GM23248 (cell line): ENCODE data around the gene DSTN. TPM values are rescaled to one million over a fixed set of nuclear protein-coding genes. Genes with fewer than 3 reads are reported as not detected.

ENCODE experiments used
- DNase-seq: peaks from one replicate; pipeline ENCODE4 v3.0.0-alpha.2; 2015
- H2AFZ ChIP-seq: fragments of 200-600 bp; sonication (generic); 2 replicates; pipeline ENCODE4 v1.6.1; 2016; ENCODE audit warnings: antibody characterized with exemption
- H3F3A ChIP-seq: fragments of 200-600 bp; sonication (generic); 2 replicates; pipeline ENCODE4 v1.6.1; 2016; ENCODE audit warnings: mild to moderate bottlenecking, antibody characterized with exemption, mixed run types; ENCODE audit not compliant: insufficient read depth
- H3K27ac ChIP-seq: fragments of 200-600 bp; sonication (generic); 2 replicates; pipeline ENCODE4 v1.5.1; 2016; ENCODE audit warnings: mild to moderate bottlenecking
- H3K27me3 ChIP-seq: fragments of 200-600 bp; sonication (generic); replicated peaks from 2 replicates; pipeline ENCODE4 v1.6.1; 2016; ENCODE audit warnings: mild to moderate bottlenecking; ENCODE audit not compliant: insufficient read depth
- H3K36me3 ChIP-seq: fragments of 200-600 bp; sonication (generic); 2 replicates; pipeline ENCODE4 v1.6.1; 2016; ENCODE audit warnings: low read depth, mild to moderate bottlenecking
- H3K4me1 ChIP-seq: fragments of 200-600 bp; sonication (generic); 2 replicates; pipeline ENCODE4 v1.6.1; 2016; ENCODE audit warnings: mild to moderate bottlenecking; ENCODE audit not compliant: insufficient read depth
- H3K4me2 ChIP-seq: fragments of 200-600 bp; sonication (generic); one replicate; pipeline ENCODE4 v1.6.1; 2016; ENCODE audit warnings: mild to moderate bottlenecking; ENCODE audit not compliant: unreplicated experiment
- H3K4me3 ChIP-seq: fragments of 200-600 bp; sonication (generic); 2 replicates; pipeline ENCODE4 v1.5.1; 2016; ENCODE audit warnings: mild to moderate bottlenecking
- H3K79me2 ChIP-seq: fragments of 200-600 bp; sonication (generic); 2 replicates; pipeline ENCODE4 v1.6.1; 2016; ENCODE audit warnings: mild to moderate bottlenecking; ENCODE audit not compliant: insufficient read depth
- H3K9ac ChIP-seq: fragments of 200-600 bp; sonication (generic); 2 replicates; pipeline ENCODE4 v1.6.1; 2016; ENCODE audit warnings: mild to moderate bottlenecking
- H3K9me2 ChIP-seq: fragments of 200-600 bp; sonication (generic); 2 replicates; pipeline ENCODE4 v1.6.1; 2016; ENCODE audit warnings: mixed run types, mild to moderate bottlenecking, moderate library complexity; ENCODE audit not compliant: insufficient read depth
- H3K9me3 ChIP-seq: fragments of 200-600 bp; sonication (generic); one replicate; pipeline ENCODE4 v1.6.1; 2017; ENCODE audit warnings: low read depth
- H4K20me1 ChIP-seq: fragments of 200-600 bp; sonication (generic); 2 replicates; pipeline ENCODE4 v1.6.0; 2016; ENCODE audit not compliant: insufficient read depth
- EZH2 ChIP-seq: fragments of 200-600 bp; sonication (generic); IDR thresholded peaks from 2 replicates; pipeline ENCODE4 v1.6.1; 2018; ENCODE audit warnings: antibody characterized with exemption, mild to moderate bottlenecking; ENCODE audit not compliant: insufficient read depth, poor library complexity, severe bottlenecking
- EZH2phosphoT487 ChIP-seq: fragments of 200-600 bp; sonication (generic); IDR thresholded peaks from 2 replicates; pipeline ENCODE4 v1.6.1; 2018; ENCODE audit warnings: antibody characterized with exemption, moderate library complexity, mild to moderate bottlenecking, low read depth; ENCODE audit not compliant: insufficient read depth
- WGBS, 2 experiments: methylation state at CpG; one replicate each; pipeline ENCODE4 v1.1.6; 2015 to 2017; ENCODE audit warnings: low lambda C conversion rate in 2 of 2, low coverage in 1 of 2; ENCODE audit errors: missing lambda C conversion rate in 2 of 2; 5-methylcytosine and 5-hydroxymethylcytosine counted together
- in situ Hi-C: fragments of 300-500 bp; cut with MboI; formaldehyde crosslinking; loops from 2 replicates; pipeline ENCODE4 v1.15.0; 2020
- polyA plus RNA-seq: library from polyadenylated mRNA; unstranded; fragments of >200 nt; fragmentation: Nextera tagmentation; extraction: Ambion mirVana; gene quantifications from 2 replicates; pipeline ENCODE4 v1.2.1, GENCODE V29; 2016
- total RNA-seq: library from RNA; depleted of rRNA; stranded (reverse); fragments of >200 nt; shearing (Covaris generic); gene quantifications from 2 replicates; pipeline ENCODE4 v1.2.3, GENCODE V29; 2014

Gene DSTN
- total and polyA plus RNA-seq, 2 experiments from 2014 or later: 338 to 610 TPM

DNA sequence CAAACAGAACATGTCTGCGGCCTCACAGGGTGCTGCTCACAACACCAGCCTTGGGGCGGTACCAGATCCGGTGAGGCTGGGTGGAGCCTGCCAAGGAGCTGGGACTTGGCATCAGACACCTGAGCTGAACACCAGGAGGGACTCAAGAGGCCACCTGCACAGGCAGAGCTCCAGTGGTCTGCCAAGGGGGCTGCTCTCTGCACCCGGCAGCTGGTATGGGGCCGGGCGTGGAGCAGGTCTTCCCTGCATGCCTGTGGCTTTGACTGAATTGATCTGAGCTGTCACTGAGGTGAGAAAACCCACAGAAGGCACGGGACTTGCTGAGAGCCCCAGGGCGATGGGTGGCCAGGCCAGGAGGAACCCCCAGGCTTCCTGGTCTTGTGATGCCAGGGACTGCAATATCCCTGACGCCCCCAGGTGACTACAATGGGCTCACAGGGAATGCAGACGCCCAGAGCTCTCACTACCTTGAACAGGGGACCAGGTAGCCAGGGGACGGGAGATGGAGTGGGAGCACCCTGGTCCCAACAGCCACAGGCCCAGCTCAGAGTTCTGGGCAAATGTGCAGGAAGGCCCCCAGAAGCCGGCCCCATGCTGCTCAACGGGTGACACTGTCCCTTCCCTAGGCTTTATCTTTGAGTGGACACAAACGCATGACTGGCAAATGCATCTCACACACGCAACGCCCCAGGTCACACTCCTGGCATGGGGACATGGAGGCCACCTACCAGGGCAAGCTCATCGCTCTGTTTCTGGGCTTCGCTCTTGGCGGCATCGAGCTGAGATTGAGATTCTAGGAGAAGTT lies 48.2 kb downstream of the DSTN start:
- in situ Hi-C loops: no loop called here
- no peak for TF ChIP-seq EZH2
- no peak for TF ChIP-seq EZH2phosphoT487
- H4K20me1 ChIP-seq: no peaks in the 10 kb centered on the region
- H2AFZ ChIP-seq: no peak overlapping the region
- no peaks in the 10 kb centered on the region for H3K27me3 ChIP-seq
- H3K4me1 ChIP-seq: peaks cover under 1% of the 10 kb centered on the region; the same call in 1 of the 2 replicates
- WGBS, 2 experiments: 83% methylated on average over 20 of the region's 20 CpGs
- H3K36me3 ChIP-seq: peaks cover 16% of the 10 kb centered on the region
- H3K27ac ChIP-seq: no peak overlapping the region
- H3K79me2 ChIP-seq: peaks cover 12% of the 10 kb centered on the region; the same call in 1 of the 2 replicates
- no peaks in the 10 kb centered on the region for H3K9me2 ChIP-seq
- DNase-seq: no peak
- H3K9ac ChIP-seq: no peak overlapping the region
- peaks cover 14% of the 10 kb centered on the region for H3F3A ChIP-seq
- no peaks in the 10 kb centered on the region for H3K9me3 ChIP-seq
- no peak overlapping the region for H3K4me2 ChIP-seq
- H3K4me3 ChIP-seq: no peak overlapping the region

- DNase-seq: no peak
- H3K27me3 ChIP-seq: no peaks in the 10 kb centered on the region
- H3K4me2 ChIP-seq: no peak overlapping the region
- H3F3A ChIP-seq: peaks cover 10% of the 10 kb centered on the region
- no peaks in the 10 kb centered on the region for H4K20me1 ChIP-seq
- H3K4me3 ChIP-seq: no peak overlapping the region
- WGBS, 2 experiments: 93 to 95% methylated on average over 10 of the region's 10 CpGs
- peaks cover 12% of the 10 kb centered on the region; the same call in 1 of the 2 replicates for H3K79me2 ChIP-seq
- H3K36me3 ChIP-seq: peaks cover 22% of the 10 kb centered on the region
- H3K27ac ChIP-seq: no peak overlapping the region
- H3K9ac ChIP-seq: no peak overlapping the region
- no peak overlapping the region for H2AFZ ChIP-seq
- no peak for TF ChIP-seq EZH2
- no peak for TF ChIP-seq EZH2phosphoT487
- no peaks in the 10 kb centered on the region for H3K9me2 ChIP-seq
- in situ Hi-C loops: no loop called here
- no peaks in the 10 kb centered on the region for H3K4me1 ChIP-seq
- no peaks in the 10 kb centered on the region for H3K9me3 ChIP-seq
Observed at GRCh38 chr20:17618673-17619013, 48.8 kb downstream of the DSTN start.

- peaks cover 26% of the 10 kb centered on the region for H3K36me3 ChIP-seq
- WGBS, 2 experiments: 74 to 77% methylated on average over 28 to 29 of the region's 29 CpGs
Observed at GRCh38 chr20:17619351-17620093, 49.6 kb downstream of the DSTN start.

GRCh38 chr20:17620371-17621228 lies 50.7 kb downstream of the DSTN start:
- H4K20me1 ChIP-seq: no peaks in the 10 kb centered on the region
- H3K27me3 ChIP-seq: no peaks in the 10 kb centered on the region
- 85 to 87% methylated on average over 33 of the region's 33 CpGs for WGBS, 2 experiments
- H3K4me1 ChIP-seq: no peaks in the 10 kb centered on the region
- no peak overlapping the region for H3K9ac ChIP-seq
- no peaks in the 10 kb centered on the region for H3K9me2 ChIP-seq
- in situ Hi-C loops: no loop called here
- no peaks in the 10 kb centered on the region for H3K9me3 ChIP-seq
- H3K4me2 ChIP-seq: no peak overlapping the region
- peaks cover 25% of the 10 kb centered on the region for H3K36me3 ChIP-seq
- no peak overlapping the region for H3K27ac ChIP-seq
- TF ChIP-seq EZH2 (no peak), EZH2phosphoT487 (no peak)
- H2AFZ ChIP-seq: no peak overlapping the region
- peaks cover 20% of the 10 kb centered on the region for H3K79me2 ChIP-seq
- H3F3A ChIP-seq: peaks cover 5% of the 10 kb centered on the region
- H3K4me3 ChIP-seq: no peak overlapping the region
- no peak for DNase-seq

More at GRCh38 chr20:17619351-17620093, 49.6 kb downstream of the DSTN start:
- H3K4me1 ChIP-seq: no peaks in the 10 kb centered on the region
- TF ChIP-seq EZH2phosphoT487 (no peak), EZH2 (no peak)
- H3K4me3 ChIP-seq: no peak overlapping the region
- no peaks in the 10 kb centered on the region for H4K20me1 ChIP-seq
- no peaks in the 10 kb centered on the region for H3K27me3 ChIP-seq
- H3K9me3 ChIP-seq: no peaks in the 10 kb centered on the region
- H2AFZ ChIP-seq: no peak overlapping the region
- peaks cover 12% of the 10 kb centered on the region; the same call in 1 of the 2 replicates for H3K79me2 ChIP-seq
- H3K4me2 ChIP-seq: no peak overlapping the region
- DNase-seq: no peak
- H3F3A ChIP-seq: peaks cover 10% of the 10 kb centered on the region
- H3K9me2 ChIP-seq: no peaks in the 10 kb centered on the region
- no peak overlapping the region for H3K9ac ChIP-seq
- no peak overlapping the region for H3K27ac ChIP-seq
- in situ Hi-C loops: no loop called here
